OCI-M2 (cell line): ENCODE results near the gene CD163L1.
A peak's percentile ranks its signal among the peaks of the same experiment; 100 is the strongest.

Source experiments
- DNase-seq: peaks from one replicate; lab custom pipeline; 2025; ENCODE audit not compliant: unreplicated experiment; lab: John Stamatoyannopoulos, UW

The CD163L1 gene

GRCh38 chr12:7411343-7411742 lies 32.6 kb downstream of the CD163L1 start:
- DNase-seq, result no peak

GRCh38 chr12:7404275-7404674 lies 39.7 kb downstream of the CD163L1 start:
- no peak for DNase-seq

DNA sequence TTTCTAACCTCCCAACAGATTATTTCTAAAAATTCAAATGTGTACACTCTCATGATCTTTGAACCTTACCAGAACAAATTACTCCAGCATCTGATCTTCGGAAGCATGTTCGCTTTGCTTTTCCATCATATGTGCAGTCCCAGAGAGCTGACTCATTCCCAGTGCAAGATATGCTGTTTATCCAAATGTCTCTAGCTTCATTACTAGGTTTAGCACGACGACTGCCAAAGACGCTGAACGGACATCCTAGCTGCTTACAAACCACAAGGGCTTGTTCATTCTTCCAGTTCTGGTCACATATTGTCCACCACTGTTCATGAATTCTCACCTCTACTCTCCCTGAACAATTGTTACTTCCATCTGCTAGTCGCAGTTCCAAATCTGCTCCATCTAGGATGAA lies 40.5 kb downstream of the CD163L1 start:
- no peak for DNase-seq

- DNase-seq, result no peak
These were observed 44.9 kb downstream of the CD163L1 start for GRCh38 chr12:7399089-7399488.

DNA sequence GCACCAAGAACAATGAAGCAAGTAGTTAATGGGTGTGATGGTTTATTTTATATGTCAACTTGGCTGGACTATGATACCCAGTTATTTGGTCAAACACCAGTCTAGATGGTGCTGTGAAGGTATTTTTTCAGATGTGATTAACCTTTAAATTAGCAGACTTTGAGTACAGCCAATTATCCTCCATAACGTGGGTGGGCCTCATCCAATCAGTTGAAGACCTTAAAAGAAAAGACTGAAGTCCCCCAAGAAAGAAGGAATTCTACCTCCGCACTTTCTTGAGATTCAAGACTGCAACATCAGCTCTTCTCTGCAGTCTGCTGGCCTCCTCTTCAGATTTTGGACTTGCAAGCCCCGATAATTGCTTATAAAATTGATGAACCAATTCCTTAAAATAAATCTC lies 47.5 kb downstream of the CD163L1 start:
- DNase-seq, result no peak

DNA sequence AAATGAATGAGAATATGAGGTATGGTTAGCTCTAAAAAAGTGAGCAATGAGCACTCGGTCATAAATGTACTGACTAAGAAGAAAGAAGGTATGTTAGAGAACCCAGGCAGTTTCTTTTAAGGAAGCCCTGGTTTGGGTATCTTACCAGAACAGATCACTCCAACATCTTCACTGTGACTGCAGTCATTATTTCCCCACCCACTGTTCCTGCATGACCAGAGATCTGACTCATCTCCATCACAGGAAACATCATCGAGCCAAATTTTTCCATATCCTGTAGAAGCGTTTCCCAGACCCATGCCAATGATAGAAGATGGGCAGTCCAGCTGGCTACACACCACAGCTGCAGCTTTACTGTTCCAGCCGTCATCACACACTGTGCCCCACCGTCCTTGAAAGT lies 48.0 kb downstream of the CD163L1 start:
- no peak for DNase-seq

DNA sequence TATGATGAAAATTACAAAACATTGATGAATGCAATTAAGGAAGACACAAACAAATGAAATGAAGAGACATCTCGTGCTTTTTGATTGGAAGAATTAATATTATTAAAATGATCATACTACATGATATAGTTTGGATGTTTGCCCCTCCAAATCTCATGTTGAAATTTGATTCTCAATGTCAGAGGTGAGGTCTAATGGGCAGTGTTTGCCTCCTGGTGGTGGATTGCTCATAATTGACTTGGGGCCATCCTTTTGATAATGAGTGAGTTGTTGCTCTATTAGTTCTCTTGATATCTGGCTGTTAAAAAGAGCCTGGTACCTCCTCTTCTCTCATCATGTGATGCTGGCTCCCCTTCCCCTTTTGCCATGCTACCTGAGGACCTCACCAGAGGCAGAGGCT lies 56.7 kb downstream of the CD163L1 start:
- no peak for DNase-seq

GRCh38 chr12:7383157-7383556 lies 60.8 kb downstream of the CD163L1 start:
- no peak for DNase-seq

GRCh38 chr12:7376196-7376595 lies 67.8 kb downstream of the CD163L1 start:
- DNase-seq, result no peak

DNA sequence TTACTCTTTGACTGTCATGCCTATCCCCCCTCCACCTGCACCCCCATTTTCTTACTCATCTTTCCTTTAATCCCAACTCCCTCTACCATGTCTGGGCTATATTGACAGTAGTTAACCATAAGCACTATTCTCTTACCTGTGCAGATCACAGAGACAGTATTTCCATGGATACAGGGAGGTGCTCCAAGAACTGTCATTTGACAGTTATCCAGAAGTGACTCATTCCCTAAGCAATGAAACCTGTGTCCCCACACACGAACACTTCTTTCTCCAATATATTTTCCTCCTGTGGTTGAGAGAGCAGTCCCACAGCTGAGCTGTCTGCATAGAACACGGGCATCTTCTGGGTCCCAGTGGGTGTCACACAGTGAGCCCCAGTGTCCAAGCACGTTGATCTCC lies 68.8 kb downstream of the CD163L1 start:
- DNase-seq, result no peak

DNA sequence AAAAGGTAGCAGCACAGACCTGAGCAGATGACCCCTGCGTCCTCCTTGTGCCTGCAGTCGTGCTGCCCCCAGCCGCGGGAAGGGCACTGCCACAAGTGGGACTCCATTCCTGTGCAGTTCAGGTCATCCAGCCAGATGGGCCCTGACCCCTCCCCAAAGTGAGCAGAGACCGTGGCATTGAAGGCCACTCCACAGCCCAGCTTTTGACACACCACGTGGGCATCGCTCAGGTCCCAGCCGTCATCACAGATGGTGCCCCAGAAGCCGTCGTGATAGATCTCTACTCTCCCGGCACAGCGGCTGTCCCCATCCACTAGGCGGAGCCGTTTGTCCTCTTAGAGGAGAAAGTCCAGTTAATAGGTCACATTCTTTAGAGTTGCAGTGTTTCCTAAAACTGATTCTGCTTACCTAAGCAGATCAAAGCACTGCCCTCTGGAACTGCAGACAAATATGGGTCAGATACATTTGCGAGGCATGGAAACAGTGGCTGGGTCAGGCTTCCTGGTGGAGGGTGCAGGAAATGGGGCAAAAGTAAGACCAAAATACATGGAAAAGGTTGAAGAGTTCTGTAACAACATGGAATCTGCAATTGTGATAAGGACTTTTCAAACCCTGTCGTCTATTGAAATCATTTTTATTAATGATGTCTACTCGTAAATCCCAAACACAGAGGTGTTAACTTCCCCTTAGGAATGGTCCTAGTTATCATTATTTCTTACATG lies 69.4 kb downstream of the CD163L1 start:
- DNase-seq, result no peak

GRCh38 chr12:7373226-7373625 lies 70.7 kb downstream of the CD163L1 start:
- DNase-seq, result peak; percentile 78

- peak; percentile 39 for DNase-seq
These were observed 74.7 kb downstream of the CD163L1 start for GRCh38 chr12:7369274-7369729.

GRCh38 chr12:7362734-7363133 lies 81.2 kb downstream of the CD163L1 start:
- no peak for DNase-seq

DNA sequence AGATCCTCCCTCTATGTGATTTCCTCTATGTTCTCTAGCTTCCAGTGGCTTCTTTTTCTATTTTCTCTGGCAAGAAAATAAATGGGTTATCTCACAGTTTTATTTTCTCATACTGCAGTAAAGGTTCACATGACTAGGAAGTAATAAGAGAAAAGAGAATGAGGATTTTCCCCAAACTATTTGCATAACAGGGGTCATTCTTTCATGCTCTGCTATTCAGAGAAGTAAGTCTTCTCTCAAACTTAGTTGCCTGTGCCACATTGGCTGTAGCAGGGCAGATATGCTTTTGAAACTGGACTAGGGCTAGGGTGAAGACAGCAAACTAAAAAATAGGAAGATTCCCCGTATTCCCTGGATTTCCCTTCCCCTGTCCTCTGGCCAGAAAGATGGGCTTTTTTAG lies 82.7 kb downstream of the CD163L1 start:
- no peak for DNase-seq

DNA sequence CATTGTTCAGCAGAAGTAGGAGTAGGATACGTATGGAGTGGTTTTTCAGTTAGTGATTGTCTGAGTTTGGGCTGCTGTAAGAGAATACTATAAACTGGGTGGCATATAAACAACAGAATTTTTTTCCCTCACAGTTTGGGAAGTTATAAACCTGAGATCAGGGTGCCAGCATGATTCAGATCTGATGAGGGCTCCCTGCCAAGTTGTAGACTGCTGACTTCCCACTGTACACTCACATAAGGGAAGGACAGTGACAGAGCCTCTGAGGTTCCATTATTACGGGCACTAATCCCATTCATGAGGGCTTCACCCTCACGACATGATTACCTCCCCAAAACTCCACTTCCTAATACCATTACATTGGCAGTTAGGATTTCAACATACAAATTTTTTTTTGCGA lies 89.4 kb downstream of the CD163L1 start:
- DNase-seq, result no peak

DNA sequence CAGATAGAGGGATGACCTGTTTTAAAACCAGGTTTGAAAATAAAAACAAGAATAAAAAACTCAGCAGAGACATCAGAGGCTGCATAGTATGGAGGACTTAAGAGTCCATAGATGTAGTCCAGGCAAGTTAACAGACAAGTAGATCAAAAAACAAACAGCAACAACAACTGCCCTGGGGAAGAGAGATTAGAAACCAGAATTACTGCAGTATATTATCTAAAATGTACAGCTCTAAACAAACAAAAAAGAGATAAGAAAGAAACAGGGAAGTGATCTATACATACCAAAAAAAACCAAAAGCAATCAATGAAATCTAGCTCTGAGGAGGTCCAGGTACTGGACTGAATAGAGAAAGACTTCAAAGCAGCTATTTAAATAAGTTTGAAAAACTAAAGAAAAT lies 91.3 kb downstream of the CD163L1 start:
- DNase-seq, result no peak

- DNase-seq, result no peak
These were observed 92.8 kb downstream of the CD163L1 start for GRCh38 chr12:7351177-7351576.

DNA sequence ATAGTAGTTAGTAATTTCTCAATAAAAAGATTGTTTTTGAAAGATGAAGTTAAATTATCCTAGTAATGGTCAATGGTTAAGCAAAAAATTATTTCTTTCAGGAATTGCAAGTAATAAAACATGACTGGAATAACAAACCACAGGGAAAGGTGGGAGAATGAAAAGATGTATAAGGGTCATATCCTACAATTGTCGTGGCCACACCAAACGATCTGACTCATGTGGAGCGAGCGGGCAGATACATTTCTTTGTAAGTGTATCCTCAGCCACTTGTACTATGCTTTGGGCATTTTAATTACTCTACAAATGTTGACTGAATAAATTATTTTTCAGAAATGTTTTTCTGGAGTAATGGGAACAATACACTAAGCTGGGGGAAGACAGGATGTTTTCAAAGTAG lies 94.5 kb downstream of the CD163L1 start:
- DNase-seq, result no peak

GRCh38 chr12:7346551-7347225 lies 97.3 kb downstream of the CD163L1 start:
- DNase-seq, result no peak

GRCh38 chr12:7344833-7345606 lies 98.9 kb downstream of the CD163L1 start:
- no peak for DNase-seq

- no peak for DNase-seq
These were observed 104.3 kb downstream of the CD163L1 start for GRCh38 chr12:7339675-7340074.
